IPS DF 6.9 (cell line): ENCODE measurements around the gene ARHGAP32.

Experiments
- DNase-seq: peaks from one replicate; pipeline ENCODE4 v3.0.0-alpha.2; 2013; ENCODE audit warnings: low read depth, low spot score
- H3K27ac ChIP-seq: one replicate; pipeline ENCODE4 v1.5.1; 2013; ENCODE audit warnings: low read length, control low read depth
- H3K27me3 ChIP-seq: 2 replicates; pipeline ENCODE4 v1.6.1; 2013; ENCODE audit warnings: mild to moderate bottlenecking, low read length; ENCODE audit not compliant: control insufficient read depth, insufficient read depth
- H3K36me3 ChIP-seq: 2 replicates; pipeline ENCODE4 v1.6.1; 2013; ENCODE audit warnings: low read length; ENCODE audit not compliant: control insufficient read depth, insufficient read depth
- H3K4me1 ChIP-seq: 2 replicates; pipeline ENCODE4 v1.6.1; 2013; ENCODE audit warnings: low read length; ENCODE audit not compliant: control insufficient read depth, insufficient read depth
- H3K4me3 ChIP-seq: 2 replicates; pipeline ENCODE4 v1.5.1; 2013; ENCODE audit warnings: mild to moderate bottlenecking, low read length
- H3K9me3 ChIP-seq: 2 replicates; pipeline ENCODE4 v1.6.1; 2013; ENCODE audit warnings: low read length, inconsistent platforms; ENCODE audit not compliant: control insufficient read depth, insufficient read depth
- WGBS: extraction: QIAGEN DNeasy Blood & Tissue Kit; methylation state at CpG from one replicate; pipeline ENCODE4 v1.1.7; 2013; ENCODE audit warnings: mixed read lengths, missing lambda C conversion rate; ENCODE audit not compliant: insufficient read length, insufficient coverage; 5-methylcytosine and 5-hydroxymethylcytosine counted together

ARHGAP32 gene

GRCh38 chr11:128963744-128964325 is 228.3 kb downstream of the ARHGAP32 start:
- no peaks in the 10 kb centered on the region for H3K27me3 ChIP-seq
- no peaks in the 10 kb centered on the region for H3K36me3 ChIP-seq
- DNase-seq, result no peak
- no peak overlapping the region for H3K27ac ChIP-seq
- no peak overlapping the region for H3K4me3 ChIP-seq
- no peaks in the 10 kb centered on the region for H3K9me3 ChIP-seq
- WGBS, result no CpG with 5 or more reads among the region's 3 CpGs
- no peaks in the 10 kb centered on the region for H3K4me1 ChIP-seq

GRCh38 chr11:128962896-128963295 is 229.2 kb downstream of the ARHGAP32 start:
- Histone ChIP-seq H3K4me3 (no peak overlapping the region), H3K27me3 (no peaks in the 10 kb centered on the region), H3K9me3 (no peaks in the 10 kb centered on the region), H3K4me1 (no peaks in the 10 kb centered on the region), H3K27ac (no peak overlapping the region), H3K36me3 (no peaks in the 10 kb centered on the region)
- no peak for DNase-seq
- no CpG with 5 or more reads among the region's 5 CpGs for WGBS

GRCh38 chr11:128961645-128962044 is 230.5 kb downstream of the ARHGAP32 start:
- no peak overlapping the region for H3K4me3 ChIP-seq
- no peak overlapping the region for H3K27ac ChIP-seq
- H3K27me3 ChIP-seq, result no peaks in the 10 kb centered on the region
- DNase-seq, result no peak
- WGBS, result no CpG with 5 or more reads among the region's 2 CpGs
- no peaks in the 10 kb centered on the region for H3K36me3 ChIP-seq
- no peaks in the 10 kb centered on the region for H3K4me1 ChIP-seq
- H3K9me3 ChIP-seq, result no peaks in the 10 kb centered on the region

GRCh38 chr11:128957202-128957482 is 235.0 kb downstream of the ARHGAP32 start:
- Histone ChIP-seq H3K27ac (no peak overlapping the region), H3K4me3 (no peak overlapping the region), H3K9me3 (no peaks in the 10 kb centered on the region), H3K27me3 (no peaks in the 10 kb centered on the region), H3K4me1 (0 out of 2 replicates have a peak, but pooled peaks cover 1% of the 10 kb centered on the region), H3K36me3 (no peaks in the 10 kb centered on the region; the same call in 1 of the 2 replicates)
- no CpG with 5 or more reads among the region's 8 CpGs for WGBS
- DNase-seq, result no peak

- Histone ChIP-seq H3K4me1 (0 out of 2 replicates have a peak, but pooled peaks cover 1% of the 10 kb centered on the region), H3K9me3 (no peaks in the 10 kb centered on the region), H3K36me3 (no peaks in the 10 kb centered on the region; the same call in 1 of the 2 replicates), H3K27ac (no peak overlapping the region), H3K4me3 (no peak overlapping the region), H3K27me3 (no peaks in the 10 kb centered on the region)
- no CpG with 5 or more reads among the region's 8 CpGs for WGBS
- peak; percentile 55 for DNase-seq
These were observed 235.5 kb downstream of the ARHGAP32 start for GRCh38 chr11:128956401-128957201.

- Histone ChIP-seq H3K27me3 (no peaks in the 10 kb centered on the region), H3K27ac (no peak overlapping the region), H3K9me3 (no peaks in the 10 kb centered on the region), H3K4me3 (no peak overlapping the region), H3K36me3 (no peaks in the 10 kb centered on the region; the same call in 1 of the 2 replicates), H3K4me1 (0 out of 2 replicates have a peak, but pooled peaks cover 1% of the 10 kb centered on the region)
- no CpG with 5 or more reads among the region's 3 CpGs for WGBS
- DNase-seq, result no peak
These were observed 236.5 kb downstream of the ARHGAP32 start for GRCh38 chr11:128955636-128956035.

- H3K36me3 ChIP-seq, result no peaks in the 10 kb centered on the region; the same call in 1 of the 2 replicates
- H3K27me3 ChIP-seq, result no peaks in the 10 kb centered on the region
- no peak for DNase-seq
- no peaks in the 10 kb centered on the region for H3K9me3 ChIP-seq
- H3K27ac ChIP-seq, result no peak overlapping the region
- 0 out of 2 replicates have a peak, but pooled peaks cover 1% of the 10 kb centered on the region for H3K4me1 ChIP-seq
- WGBS, result no CpG with 5 or more reads among the region's 16 CpGs
- H3K4me3 ChIP-seq, result no peak overlapping the region
These were observed 239.0 kb downstream of the ARHGAP32 start for GRCh38 chr11:128953151-128953550.

GRCh38 chr11:128949791-128950454 is 242.2 kb downstream of the ARHGAP32 start:
- Histone ChIP-seq H3K4me3 (no peak overlapping the region), H3K36me3 (no peaks in the 10 kb centered on the region; the same call in 1 of the 2 replicates), H3K9me3 (no peaks in the 10 kb centered on the region), H3K27me3 (no peaks in the 10 kb centered on the region), H3K4me1 (0 out of 2 replicates have a peak, but pooled peaks cover 1% of the 10 kb centered on the region), H3K27ac (no peak overlapping the region)
- no CpG with 5 or more reads among the region's 13 CpGs for WGBS
- DNase-seq, result no peak

- no peak for DNase-seq
- no peaks in the 10 kb centered on the region; the same call in 1 of the 2 replicates for H3K36me3 ChIP-seq
These were observed 243.5 kb downstream of the ARHGAP32 start for GRCh38 chr11:128948583-128948982.

GRCh38 chr11:128947773-128948172 is 244.4 kb downstream of the ARHGAP32 start:
- Histone ChIP-seq H3K4me1 (no peaks in the 10 kb centered on the region), H3K27me3 (no peaks in the 10 kb centered on the region), H3K9me3 (no peaks in the 10 kb centered on the region), H3K4me3 (no peak overlapping the region), H3K36me3 (no peaks in the 10 kb centered on the region), H3K27ac (no peak overlapping the region)
- no CpG with 5 or more reads among the region's 2 CpGs for WGBS
- DNase-seq, result no peak

More at GRCh38 chr11:128948583-128948982, 243.5 kb downstream of the ARHGAP32 start:
- no peaks in the 10 kb centered on the region for H3K27me3 ChIP-seq
- no peaks in the 10 kb centered on the region for H3K9me3 ChIP-seq
- WGBS, result no CpG with 5 or more reads among the region's 3 CpGs
- H3K4me1 ChIP-seq, result 0 out of 2 replicates have a peak, but pooled peaks cover 1% of the 10 kb centered on the region
- no peak overlapping the region for H3K4me3 ChIP-seq
- H3K27ac ChIP-seq, result no peak overlapping the region
